PC-9 (cell line): ENCODE measurements around the gene NUTM2D.
"Not testable (repeated sequence)": the region's sequence is repeated elsewhere in the genome, so short reads cannot be mapped to it uniquely, and the experiment has no call there.

Source experiments
- EZH2 ChIP-seq: fragments of 200-600 bp; sonication (generic); IDR thresholded peaks from 2 replicates; pipeline ENCODE4 v1.8.0; 2017; ENCODE audit warnings: antibody characterized with exemption, low read depth
- TF ChIP-seq, protein P1 (sequence below): fragments of 200-600 bp; sonication (generic); conservative IDR thresholded peaks from 2 replicates; pipeline ENCODE4 v1.6.1; 2017; ENCODE audit warnings: mixed run types, antibody characterized with exemption, mild to moderate bottlenecking, moderate library complexity

GRCh38 chr10:87396206-87396605 is 38.7 kb downstream of the NUTM2D start:
- TF ChIP-seq, protein P1, sequence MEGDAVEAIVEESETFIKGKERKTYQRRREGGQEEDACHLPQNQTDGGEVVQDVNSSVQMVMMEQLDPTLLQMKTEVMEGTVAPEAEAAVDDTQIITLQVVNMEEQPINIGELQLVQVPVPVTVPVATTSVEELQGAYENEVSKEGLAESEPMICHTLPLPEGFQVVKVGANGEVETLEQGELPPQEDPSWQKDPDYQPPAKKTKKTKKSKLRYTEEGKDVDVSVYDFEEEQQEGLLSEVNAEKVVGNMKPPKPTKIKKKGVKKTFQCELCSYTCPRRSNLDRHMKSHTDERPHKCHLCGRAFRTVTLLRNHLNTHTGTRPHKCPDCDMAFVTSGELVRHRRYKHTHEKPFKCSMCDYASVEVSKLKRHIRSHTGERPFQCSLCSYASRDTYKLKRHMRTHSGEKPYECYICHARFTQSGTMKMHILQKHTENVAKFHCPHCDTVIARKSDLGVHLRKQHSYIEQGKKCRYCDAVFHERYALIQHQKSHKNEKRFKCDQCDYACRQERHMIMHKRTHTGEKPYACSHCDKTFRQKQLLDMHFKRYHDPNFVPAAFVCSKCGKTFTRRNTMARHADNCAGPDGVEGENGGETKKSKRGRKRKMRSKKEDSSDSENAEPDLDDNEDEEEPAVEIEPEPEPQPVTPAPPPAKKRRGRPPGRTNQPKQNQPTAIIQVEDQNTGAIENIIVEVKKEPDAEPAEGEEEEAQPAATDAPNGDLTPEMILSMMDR: not testable (repeated sequence)
- TF ChIP-seq EZH2: not testable (repeated sequence)
